ENCODE data around the gene IRF7. TPM values are rescaled to one million over a fixed set of nuclear protein-coding genes. Genes with fewer than 3 reads are reported as not detected.
A peak's percentile ranks its signal among the peaks of the same experiment; 100 is the strongest.

IRF7 gene
- total RNA-seq, 1 donor from 2014 or later = 6.7 TPM

DNA sequence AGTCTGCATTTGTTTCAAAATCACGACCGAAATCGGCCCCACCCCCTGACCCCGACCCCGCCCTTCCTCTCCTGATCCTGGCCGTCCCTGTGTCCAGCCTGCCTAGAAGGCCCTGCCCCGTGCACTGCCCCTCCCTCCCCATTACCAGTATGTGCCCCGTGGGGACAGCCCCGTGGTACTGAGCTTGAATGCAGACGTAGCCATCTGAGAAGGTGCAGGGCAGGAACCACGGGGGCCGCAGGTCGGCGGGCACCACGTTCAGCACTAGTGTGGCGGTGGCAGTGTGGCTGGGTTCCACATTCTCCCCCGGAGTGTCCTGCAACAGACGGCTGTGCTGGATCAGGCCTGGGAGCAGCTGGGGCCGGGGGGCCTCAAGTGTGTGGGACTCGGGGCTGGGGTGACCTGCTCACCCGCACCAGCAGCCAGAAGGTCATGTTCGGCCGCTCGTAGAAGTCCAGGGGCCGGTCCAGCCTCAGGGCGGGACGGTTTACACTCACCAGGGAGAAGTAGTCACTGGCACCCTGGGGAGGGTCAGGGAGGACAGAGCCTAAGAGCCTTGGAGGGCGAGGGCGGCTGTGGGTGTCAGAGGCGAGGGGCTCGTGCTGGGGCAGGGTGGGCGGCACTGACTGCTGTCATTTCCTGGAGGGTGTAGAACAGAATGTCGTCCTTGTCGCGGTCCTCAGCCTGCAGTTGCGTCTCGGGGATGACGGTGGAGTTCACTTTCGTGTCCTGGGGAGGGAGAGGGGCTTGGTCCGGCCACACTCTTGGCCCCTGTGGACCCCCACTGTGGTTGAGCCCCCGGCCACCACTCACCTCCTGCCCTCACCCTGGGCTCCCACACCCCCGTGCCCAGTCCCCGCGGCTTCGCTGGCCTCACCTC, 5.4 kb upstream of the IRF7 start:
- DNase-seq (ENCODE audit: low read depth in 2 of 2) = no peak

DNA sequence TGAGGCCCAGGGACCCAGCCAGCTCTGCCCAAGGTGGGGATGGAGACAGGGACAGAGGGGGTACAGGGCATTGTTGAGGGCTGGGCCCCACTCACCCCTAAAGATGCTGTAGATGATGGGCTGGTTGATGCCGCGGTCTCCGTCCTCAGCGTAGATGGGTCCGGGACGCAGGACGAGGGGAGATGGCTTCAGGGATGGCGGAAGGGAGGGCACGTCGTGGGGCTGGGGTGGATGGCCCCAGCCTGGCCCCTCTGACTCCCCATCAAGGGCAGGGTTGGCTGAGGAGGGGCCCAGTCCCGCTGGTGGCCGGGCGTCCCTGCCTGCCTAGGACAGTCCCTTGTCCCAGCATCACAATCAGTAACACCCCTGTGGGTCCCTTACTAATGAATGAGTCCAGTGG, 4.5 kb upstream of the IRF7 start:
- no peak for DNase-seq (ENCODE audit: low read depth in 2 of 2)

DNA sequence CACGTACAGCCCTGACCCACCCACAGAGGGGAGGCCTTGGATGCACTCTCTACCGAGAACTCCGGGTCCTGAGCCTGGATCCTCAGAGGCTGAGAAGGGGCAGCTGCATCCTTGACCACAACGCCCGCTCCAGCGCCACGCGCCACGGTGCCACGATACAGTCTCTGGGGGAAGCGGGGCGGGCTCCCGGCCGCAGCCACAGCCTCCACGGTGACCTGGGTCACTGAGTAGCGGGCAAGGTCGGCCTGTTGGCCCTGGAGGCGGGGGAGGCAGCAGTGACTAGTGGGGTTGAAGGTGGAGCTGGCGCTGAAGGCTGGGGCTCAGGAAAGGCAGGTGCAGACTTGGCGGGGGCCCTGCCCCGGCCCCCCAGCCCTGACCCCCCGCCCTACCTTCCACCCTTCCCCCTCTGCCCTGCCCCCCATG, 3.9 kb upstream of the IRF7 start:
- no peak for DNase-seq (ENCODE audit: low read depth in 2 of 2)

DNA sequence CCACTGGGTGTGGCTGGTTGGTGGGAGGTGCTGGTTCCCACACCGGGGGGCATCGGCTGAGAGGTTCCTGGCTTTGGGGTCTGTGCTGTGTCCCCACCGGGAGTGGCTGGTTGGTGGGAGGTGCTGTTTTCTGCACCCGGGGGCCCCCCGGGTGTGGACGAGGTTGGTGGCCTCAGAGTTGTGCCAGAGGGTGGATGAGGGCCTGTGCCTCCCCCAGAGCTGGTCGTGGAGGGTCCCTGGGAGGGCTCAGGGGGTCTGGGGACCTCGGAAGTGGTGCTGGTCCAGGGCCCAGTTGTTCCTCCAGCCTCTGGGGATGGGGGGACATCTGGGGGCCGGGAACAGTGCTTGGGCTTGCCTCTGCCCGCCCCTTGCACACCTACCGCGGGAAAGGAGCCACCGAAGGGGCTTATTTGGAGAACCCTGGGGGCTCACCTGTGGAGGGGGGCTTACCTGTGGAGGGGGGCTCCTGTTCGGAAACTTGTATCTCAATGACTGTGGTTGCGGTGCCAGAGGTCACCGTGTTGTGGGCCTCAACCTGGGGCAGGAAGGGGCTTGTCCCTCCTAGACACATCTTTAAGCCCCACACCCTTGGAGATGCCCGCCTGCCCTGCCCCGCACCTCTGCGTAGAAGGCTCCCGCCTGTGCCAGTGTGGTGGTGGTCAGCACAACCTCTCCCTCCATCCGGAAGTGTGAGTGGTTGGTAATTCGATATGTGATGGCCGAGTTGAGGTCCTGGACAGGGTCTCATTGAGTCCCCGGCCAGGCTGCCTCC, 3.3 kb upstream of the IRF7 start:
- no peak for DNase-seq (ENCODE audit: low read depth in 2 of 2)

DNA sequence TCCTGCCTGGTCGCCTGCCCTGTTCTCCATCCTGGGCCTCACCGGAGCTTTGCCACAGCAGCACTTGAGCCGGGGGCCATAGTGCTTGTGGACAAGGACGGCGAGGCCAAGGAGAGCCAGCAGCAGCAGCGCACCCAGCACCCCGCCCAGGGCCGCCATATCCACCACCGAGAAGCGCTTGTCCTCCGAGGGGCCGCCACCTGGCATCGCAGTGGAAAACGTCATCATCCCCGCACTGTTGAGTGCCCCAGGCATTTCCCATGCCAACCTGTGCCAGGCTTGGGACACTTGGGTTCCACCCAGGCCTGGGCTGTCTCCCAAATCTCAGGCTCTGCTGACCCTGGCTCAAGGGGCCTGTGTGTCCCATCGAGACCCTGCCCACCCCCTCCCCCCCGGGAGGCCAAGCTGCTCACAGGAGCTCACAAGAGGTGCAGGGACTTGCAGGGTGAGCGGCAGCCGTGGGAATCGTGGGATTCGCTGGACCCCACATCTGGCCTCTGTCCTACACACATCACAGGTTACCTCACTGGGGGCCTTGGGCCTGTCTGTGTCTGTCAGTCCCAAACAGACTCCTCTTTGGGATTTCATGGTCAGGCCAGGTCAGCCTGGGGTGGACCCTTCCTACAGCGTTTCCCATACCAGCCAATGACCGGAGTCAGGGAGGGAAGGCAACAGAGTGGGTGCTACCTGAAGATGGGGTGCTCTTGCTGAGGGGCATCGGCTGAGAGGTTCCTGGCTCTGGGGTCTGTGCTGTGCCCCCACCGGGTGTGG, 2.3 kb upstream of the IRF7 start:
- DNase-seq (ENCODE audit: low read depth in 2 of 2) = no peak

DNA sequence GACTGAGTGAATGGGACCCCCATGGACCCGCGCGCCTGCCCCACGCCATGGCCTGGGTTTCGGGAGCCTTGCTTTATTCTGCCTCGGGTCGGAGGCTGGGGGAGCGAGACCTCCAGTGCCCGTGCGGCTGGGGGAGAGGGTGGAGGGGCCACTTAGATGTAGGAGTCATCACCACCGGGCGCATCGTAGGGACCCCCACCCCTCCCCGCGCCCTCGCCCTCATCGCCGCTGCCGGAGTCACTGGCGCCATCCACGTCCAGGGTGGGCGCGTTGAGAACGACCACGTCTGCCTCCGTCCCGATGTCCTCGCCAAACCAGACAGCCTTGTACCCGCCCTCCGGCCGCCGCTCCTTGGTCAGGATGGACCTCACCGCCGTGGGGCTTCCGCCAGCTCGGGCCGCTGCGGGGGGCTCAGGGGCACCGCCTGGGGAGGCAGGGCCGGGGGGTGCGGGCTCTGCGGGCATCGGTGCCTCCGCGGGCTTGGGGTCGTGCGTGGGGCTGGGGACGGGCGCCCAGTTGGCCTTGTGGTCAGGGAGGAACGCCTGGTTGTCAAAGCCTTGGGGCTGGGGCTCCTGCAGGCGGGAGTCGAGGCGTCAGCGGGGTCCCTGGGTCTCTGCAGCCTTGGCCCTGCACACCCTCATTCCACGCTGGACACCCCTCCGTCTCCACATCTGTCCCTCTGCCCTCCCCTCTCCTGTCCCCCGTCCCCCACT, 1.6 kb upstream of the IRF7 start:
- DNase-seq (ENCODE audit: low read depth in 2 of 2) = no peak

DNA sequence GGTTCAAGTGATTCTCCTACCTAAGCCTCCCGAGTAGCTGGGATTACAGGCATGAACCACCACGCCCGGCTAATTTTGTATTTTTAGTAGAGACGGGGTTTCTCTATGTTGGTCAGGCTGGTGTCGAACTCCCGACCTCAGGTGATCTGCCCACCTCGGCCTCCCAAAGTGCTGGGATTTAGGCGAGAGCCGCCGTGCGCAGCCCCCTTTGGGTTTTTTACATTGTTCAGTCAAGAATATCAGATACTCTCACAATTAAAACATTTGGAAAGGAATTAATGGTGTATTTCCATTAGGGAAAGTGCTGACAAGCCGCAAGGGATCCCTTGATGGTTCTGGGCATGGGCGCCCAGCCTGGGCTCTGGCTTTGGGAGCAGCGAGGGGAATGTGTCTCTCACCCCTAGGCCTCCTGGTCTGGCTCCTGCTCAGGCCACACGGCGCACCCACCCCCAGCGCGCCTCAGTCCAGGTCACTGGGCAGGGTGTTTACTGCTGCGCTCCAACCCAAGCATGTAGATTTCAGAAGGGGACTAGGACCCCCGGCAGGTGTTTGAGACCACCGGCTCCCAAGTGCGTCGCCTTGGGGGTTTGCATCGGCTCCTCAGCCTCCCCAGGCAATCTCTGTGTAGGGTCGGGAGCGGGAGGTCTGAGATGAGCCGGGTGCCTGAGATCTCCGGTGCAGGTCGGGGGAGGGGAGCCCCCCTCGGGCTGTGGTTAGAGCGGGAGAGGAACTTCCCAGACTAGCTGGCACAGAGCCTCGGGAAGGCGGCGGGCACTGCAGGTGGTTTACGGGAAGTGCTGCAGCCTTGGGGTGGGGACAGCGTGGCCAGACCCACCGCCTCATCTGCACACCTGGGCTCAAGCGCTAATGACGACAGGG, 809 bp upstream of the IRF7 start:
- no peak for DNase-seq (ENCODE audit: low read depth in 2 of 2)

DNA sequence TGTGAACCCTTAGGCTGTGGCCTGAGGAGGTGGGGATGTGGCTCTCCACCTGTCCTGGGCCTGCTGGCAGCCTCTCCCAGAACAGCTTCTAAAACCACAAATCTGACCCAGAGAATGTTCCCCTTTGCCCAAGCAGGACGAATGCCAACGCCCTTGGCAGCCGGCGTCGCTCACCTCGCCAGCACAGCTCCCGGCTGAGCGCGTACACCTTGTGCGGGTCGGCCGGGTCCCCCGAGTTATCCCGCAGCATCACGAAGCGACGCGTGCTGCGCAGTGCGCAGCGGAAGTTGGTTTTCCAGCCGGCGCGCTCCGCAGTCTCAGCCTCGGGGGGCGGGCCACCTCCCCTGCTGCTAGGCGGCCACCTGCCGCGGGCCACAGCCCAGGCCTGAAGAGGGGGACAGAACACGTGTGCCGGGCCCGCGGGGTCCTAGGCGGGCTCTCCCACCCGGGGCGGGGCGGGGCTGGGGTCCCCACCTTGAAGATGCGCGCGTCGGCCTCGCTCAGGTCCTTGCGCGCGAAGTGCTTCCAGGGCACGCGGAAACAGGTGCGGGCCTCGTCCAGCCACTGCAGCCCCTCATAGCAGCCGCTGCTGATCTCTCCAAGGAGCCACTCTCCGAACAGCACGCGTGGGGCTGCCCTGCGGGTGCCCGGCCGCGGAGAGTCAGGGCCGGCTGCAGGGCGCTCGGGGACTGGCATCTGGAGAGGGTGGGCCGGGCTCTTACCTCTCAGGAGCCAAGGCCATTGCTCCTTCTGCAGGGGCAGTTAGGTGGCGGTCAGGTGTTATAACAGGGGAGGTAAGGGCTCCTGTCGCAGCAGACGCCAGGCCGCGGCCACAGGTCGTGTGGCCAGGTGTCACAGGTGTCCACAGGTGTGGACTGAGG, 887 bp downstream of the IRF7 start:
- no peak for DNase-seq (ENCODE audit: low read depth in 2 of 2)

DNA sequence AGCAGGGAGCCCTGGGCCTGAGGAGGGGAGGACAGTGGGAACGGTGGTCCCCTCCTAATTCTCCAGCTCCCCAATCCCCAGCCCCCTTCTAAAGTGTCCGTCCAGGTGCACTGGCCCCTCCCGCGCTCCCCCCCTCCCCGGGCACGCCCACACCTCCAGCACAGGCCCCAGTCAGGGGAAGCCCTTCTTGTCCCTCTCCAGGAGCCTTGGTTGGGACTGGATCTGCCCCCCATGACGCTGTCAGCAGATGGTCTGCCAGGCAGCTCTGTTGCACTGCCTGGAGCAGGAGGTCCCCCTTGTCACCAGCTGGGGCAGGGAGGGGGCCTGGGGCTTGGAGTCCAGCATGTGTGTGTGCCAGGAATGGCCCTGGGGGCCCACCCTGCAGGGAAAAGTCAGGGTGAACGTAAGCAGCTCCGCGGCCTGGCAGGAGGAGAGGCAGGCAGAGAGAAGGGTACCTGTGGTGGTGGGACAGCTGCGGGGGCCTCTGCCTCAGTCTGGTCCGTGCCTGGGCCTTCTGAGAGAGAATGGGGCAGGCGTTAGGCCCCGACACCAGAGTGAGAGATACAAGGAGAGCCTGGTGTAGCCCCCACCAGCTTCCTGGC, 1.6 kb downstream of the IRF7 start:
- DNase-seq (ENCODE audit: low read depth in 2 of 2) = no peak

DNA sequence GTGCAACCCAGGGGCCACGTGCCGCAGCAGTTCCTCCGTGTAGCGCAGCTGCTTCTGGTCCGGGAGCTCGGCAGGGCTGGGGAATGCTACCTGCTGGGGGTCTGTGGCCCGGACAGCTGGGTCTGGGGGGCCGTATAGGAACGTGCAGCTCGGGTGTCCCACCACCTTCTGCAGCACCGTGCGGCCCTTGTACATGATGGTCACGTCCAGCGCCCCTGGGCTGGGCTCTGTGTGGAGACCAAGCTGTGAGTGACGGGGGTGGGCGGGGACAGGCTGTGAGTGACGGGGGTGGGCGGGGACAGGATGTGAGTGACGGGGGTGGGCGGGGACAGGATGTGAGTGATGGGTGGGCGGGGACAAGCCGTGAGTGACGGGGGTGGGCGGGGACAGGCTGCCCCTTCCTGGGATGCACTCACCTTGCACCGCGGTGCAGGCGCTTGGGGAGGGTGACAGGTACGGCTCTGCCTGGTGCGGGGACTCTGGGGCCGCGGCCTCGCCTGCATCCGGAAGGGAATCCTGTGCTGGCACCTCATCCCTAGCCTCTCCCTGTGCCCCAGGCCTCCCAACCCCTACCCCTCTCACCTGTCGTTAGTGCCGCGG, 2.3 kb downstream of the IRF7 start:
- DNase-seq (ENCODE audit: low read depth in 2 of 2) = peak; percentile 34 to 82

DNA sequence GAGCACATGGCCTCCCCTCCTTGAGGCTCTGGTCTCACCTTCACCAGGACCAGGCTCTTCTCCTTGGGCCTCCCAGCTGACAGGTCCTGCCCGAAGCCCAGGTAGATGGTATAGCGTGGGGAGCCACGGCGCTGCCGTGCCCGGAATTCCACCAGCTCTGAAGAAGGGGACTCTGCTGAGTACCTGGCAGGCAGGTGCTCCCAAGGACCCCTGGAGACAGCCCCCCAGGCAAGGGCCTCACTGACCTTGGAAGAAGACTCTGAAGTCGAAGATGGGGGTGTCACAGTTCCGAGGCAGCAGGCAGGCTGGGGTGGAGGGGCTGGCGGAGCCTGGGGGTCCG, 2.8 kb downstream of the IRF7 start:
- no peak for DNase-seq (ENCODE audit: low read depth in 2 of 2)

DNA sequence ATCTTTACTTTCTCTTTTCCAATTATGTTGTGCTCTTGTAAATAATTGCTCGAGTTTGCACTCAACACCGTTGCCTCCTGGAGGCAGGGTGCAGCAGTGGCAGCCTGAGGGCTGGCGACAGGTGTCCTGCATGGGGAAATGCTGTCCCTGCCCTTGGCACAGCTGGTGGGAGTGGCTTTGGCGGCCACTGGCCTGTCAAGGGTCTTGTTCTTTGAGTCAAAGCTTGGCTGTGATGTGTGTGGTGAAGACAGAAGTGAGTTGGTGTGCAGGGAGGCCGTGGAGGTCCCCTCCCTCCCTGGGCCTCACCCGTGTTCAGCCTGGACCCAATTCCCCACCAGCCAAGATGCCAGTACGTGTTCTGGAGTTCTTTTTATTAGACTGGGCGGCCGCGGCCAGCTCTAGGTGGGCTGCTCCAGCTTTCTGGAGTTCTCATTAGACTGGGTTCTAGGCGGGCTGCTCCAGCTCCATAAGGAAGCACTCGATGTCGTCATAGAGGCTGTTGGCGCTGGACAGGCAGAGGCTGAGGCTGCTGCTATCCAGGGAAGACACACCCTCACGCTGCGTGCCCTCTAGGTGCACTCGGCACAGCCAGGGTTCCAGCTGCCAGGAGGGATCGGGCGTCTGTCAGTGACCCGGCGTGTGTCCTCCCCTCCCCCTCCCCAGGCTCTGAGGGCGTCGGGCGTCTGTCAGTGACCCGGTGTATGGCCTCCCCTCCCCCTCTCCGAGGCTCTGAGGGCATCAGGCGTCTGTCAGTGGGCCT, 3.4 kb downstream of the IRF7 start:
- peak in 1 of 2 donors; percentile 24 for DNase-seq (ENCODE audit: low read depth in 2 of 2)

DNA sequence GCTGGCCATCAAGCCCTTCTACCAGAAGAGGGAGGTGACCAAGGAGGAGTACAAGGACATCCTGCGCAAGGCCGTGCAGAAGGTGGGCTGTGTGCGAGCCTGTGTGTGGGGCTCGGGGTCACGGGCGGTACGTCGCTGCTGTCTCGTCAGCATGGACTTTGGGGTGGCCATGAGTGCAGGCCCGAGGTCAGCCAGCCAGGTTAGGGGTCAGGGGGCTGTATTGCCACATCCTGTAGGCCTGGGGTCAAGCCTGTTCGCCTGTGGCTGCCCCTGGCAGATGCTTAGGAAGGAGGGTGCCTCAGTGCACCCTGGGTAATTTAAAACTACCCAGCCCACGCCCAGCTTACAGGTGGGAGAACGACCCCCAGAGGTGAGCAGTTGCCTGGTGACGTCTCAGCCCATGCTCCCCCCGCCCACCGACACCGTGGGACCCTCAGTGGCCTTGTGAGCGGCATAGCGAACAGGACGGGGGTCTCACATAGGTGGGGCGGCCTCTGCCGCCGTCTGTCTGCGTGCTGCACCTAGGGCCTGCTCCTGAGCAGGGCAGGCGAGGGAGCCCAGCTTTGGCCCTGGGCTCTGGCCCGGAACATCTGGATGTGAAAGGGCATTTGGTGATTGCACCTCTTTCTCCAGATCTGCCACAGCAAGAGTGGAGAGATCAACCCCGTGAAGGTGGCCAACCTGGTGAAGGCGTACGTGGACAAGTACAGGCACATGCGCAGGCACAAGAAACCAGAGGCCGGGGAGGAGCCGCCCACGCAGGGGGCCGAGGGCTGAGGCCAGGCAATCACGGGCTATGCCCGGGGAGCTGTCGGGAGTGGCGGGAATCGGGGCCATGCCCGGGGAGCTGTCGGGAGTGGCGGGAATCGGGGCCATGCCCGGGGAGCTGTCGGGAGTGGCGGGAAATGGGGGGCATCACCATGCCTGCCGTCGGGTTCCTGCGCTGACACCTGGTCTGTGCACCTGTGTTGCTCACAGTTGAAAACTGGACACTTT, 4.5 kb downstream of the IRF7 start:
- DNase-seq (ENCODE audit: low read depth in 2 of 2) = no peak

DNA sequence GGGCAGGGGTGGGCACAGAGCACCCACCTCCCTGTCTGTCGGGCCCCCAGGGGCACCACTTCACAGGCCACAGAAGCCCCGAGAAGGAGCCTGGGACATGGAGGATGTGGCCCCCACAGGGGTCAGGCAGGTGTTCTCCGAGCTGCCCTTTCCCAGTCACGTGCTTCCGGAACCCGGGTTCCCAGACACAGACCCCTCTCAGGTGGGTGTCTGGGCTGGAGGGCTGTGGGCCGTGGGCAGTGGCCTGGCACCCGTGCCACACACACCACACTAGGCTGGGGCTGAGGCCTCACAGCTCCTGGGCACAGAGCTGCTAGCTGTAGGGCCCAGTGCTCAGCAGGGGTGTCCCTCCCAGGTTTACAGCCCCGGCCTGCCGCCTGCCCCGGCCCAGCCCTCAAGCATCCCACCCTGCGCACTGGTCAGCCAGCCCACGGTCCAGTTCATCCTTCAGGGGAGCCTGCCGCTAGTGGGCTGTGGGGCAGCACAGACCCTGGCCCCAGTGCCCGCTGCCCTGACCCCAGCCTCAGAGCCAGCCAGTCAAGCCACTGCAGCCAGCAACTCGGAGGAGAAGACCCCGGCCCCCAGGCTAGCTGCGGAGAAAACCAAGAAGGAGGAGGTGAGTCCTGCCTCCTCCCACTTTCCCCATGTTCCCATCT, 5.5 kb downstream of the IRF7 start:
- DNase-seq (ENCODE audit: low read depth in 2 of 2) = no peak

DNA sequence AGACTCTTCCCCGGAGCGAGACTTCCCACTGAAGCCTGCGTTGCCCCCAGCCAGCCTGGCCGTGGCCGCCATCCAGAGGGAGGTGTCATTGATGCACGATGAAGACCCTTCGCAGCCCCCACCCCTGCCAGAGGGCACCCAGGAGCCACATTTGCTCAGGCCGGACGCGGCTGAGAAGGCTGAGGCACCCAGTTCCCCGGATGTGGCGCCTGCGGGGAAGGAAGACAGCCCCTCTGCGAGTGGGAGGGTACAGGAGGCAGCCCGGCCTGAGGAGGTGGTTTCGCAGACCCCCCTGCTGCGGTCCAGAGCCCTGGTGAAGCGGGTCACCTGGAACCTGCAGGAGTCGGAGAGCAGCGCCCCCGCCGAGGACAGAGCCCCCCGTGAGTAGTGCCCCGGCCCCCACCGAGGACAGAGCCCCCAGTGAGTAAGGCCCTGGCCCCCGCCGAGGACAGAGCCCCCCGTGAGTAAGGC, 6.4 kb downstream of the IRF7 start:
- DNase-seq (ENCODE audit: low read depth in 2 of 2) = no peak

DNA sequence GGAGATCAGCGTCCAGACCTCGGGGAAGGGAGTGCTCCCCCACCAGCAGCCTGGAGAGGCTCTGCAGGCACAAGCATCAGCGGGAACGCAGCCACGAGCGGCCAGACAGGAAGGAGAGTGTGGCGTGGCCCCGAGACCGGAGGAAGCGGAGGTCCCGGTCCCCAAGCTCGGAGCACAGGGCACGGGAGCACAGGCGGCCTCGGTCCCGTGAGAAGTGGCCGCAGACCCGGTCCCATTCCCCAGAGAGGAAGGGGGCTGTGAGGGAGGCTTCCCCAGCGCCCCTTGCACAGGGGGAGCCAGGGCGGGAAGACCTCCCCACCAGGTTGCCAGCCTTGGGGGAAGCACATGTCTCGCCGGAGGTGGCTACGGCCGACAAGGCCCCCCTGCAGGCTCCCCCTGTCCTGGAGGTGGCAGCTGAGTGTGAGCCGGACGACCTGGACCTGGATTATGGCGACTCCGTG, 6.9 kb downstream of the IRF7 start:
- DNase-seq (ENCODE audit: low read depth in 2 of 2) = peak; percentile 24 to 33
